NCI-H146 treated with DMSO at 0.1 percent for 48 hours (cell line): ENCODE measurements around the gene ARPC3.
"Not testable (repeated sequence)": the region's sequence is repeated elsewhere in the genome, so short reads cannot be mapped to it uniquely, and the experiment has no call there.

ENCODE experiments used
- DNase-seq: peaks from one replicate; lab custom pipeline; 2025; ENCODE audit not compliant: unreplicated experiment; lab: John Stamatoyannopoulos, UW

Gene ARPC3

DNA sequence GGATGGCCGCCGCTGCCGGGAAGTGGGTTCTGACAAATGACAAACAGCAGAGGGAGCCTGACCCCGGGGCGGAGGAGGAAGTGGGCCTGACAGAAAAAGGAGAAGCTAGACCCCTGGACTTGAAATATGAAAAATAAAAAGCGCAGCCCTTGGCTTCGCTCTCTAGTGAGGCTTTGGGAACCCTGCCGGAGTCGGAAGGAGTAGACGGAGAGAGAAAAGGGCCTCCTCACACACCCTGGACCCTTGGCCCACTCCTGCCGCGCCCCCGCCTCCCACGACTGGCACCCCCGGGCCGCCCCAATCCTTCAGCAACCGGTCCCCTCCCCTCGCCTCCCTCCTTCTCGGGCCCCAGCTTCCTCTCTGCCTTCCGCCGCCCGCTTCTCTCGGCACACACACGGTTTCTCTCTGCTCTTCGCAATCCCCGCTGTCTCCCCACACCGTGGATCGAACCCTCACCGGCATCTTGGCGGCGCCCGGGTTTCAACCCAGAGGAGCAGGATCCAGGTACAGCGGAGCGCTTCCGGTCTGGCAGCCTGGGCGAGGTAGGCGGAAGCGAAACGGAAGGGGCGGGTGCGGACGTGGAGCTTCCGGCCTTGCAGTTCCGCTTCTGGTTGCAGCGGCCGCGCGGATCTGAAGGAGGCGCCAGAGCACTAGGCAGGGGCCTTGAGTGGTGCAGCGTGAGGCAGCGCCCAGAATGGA lies at the start of gene ARPC3:
Gene ARPC3 (minus strand): TSS at position 539 of the 699 bp plus-strand sequence. CDS start 77 bp downstream, at position 462.
- DNase-seq: peak; percentile 82

DNA sequence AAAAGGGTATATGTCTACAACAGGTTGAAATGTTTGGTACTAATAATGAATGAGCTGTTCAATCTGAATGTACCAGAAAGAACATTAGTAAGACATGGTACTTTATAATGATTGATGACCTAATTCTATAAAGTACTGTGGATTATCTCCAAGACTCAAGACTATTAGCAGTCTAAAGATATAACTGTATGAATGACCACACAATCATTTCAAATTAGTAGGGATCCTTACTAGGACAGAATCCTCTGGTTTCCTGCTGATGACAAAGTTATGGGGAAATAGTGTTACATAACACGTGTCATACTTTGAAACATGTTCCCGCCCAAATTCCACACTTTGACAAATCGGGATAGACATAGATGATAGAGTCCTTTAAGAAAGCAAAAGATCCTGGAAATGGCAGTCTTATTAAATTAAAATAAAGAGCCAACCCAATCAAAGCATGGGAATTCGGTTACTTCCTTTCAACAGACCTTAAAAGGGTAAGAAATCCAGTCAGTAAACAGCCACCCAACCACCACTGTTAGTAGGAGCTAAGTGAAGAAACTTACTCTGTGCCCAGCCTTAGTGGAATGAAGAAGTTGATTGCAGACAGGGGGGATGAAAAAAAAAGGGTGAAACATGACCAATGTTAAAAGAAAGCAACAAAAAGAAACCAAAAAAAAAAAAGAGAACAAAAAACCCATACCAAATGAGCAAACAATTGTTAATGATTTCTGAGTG lies 49.0 kb upstream of the ARPC3 start:
- no peak for DNase-seq

DNA sequence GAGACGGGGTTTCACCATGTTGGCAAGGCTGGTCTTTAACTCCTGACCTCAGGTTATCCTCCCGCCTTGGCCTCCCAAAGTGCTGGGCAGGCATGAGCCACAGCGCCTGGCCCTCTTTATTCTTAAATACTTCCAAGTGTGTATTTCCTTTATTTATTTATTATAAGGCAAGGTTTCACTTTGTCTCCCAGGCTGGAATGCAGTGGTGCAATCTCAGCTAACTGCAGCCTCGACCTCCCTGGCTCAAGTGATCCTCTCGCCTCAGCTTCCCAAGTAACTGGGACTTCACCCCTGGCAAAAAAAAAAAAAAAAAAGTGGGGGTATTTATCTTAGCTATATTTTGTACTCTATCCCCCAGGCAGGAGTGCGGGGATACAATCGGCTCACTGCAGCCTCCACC lies 25.3 kb upstream of the ARPC3 start:
- DNase-seq: no peak

DNA sequence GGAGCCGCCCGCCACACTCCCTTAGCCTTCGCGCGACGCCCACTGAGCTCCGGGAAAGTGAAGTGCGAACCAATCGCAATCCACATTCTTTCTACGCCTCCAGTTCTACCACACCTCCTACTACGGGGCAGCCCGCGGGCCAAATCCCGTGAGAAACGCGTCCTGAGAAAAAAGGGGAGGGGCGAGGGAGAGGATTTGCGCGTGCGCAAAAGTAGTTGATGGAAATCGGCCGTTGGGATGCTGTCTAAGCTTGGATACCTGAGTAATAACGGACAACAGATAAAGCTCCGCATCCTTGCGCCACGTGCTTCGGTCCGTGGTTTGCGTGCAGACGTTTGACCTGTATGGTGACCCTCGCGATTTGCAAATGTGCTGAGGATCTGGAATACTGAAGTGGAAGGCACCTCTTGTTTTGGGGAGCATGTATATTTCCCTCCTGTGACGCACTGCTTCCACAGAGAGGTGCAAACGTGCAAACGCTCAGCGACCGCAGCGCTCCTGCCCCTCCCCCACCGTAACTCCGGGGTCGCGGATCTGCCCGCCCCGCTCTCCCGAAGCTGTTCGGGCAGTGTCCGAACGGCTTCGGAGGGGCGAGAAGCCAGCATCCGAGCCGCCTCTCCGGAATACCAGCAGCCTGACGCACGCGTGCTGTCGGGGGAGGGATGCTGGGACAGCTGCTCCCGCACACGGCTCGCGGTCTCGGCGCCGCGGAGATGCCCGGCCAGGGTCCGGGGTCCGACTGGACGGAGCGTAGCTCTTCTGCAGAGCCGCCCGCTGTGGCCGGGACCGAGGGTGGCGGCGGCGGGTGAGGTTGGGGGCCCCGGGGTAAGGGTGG lies 18.3 kb upstream of the ARPC3 start, which contains the start of the genes FAM216A and GPN3:
Gene FAM216A (plus strand): TSS at position 632 of the 835 bp plus-strand sequence. CDS start 31 bp downstream, at position 663.
Gene GPN3 (minus strand): TSS at position 44 of the 835 bp plus-strand sequence. CDS start 54 bp downstream, outside the sequence.
- DNase-seq: peak; percentile 98

DNA sequence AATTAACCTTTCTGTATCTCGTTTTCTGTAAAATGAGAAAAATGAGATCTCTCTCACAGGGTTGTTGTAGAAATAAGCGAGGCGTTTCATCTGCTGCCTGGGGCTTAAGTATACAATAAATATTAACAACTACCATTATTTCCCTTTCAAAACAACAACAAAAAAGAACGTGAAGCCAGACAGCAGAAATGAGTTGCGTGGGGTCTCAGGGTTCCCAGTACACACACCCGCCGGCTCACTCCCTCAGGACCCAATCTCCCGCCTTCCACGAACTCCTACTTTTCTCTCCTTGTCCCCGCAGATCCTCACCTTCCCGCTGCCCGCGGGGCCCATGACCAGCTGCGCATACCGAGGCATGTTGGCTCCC lies 17.7 kb upstream of the ARPC3 start:
- DNase-seq: no peak

DNA sequence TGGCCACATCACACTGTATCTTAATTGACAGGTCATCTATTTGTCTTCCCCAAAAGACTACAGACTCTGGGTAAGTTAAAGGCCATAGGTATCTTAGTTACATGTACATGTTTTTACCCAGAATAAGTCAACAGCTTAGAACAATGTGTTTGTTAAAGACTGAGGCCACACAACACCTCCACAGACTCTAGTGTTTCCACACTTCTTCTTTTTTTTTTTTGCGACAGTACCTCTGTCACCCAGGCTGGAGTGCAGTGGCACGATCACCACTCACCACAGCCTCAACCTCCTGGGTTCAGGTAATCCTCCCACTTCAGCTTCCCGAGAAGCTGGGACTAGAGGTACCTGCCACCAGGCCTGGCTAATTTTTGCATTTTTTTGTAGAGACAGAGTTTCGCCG lies 16.7 kb upstream of the ARPC3 start:
- no peak for DNase-seq

DNA sequence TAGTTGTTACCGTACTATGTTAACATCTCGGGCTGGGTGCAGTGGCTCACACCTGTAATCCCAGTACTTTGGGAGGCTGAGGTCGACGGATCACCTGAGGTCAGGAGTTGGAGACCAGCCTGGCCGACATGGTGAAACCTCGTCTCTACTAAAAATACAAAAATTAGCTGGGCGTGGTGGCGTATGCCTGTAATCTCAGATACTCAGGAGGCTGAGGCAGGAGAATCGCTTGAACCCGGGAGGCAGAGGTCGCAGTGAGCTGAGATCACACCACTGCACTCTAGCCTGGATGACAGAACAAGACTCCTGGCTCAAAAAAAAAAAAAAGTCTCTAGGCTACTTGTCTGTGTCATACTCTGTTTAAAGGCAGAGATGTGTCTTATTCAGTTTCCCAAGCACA lies 15.6 kb upstream of the ARPC3 start:
- DNase-seq: not testable (repeated sequence)

DNA sequence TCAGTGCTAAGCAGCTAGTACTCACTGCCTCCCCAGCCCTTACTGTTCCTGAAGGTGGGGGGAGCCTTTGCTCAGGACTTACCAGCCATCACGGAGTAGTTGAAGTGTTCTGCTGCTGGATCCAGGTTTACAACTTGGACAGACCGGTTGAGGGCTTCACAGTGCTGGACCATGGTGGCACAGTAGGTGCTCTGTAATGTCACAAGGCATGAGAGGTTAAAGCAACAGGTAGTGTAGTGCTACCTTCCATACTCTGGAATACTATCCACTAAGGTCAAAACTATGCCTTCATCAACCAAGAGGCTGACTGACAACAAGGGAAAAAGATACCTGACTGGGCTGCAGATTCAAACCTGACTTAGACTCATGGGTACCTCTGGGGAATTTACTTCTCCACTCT lies 14.9 kb upstream of the ARPC3 start:
- no peak for DNase-seq

DNA sequence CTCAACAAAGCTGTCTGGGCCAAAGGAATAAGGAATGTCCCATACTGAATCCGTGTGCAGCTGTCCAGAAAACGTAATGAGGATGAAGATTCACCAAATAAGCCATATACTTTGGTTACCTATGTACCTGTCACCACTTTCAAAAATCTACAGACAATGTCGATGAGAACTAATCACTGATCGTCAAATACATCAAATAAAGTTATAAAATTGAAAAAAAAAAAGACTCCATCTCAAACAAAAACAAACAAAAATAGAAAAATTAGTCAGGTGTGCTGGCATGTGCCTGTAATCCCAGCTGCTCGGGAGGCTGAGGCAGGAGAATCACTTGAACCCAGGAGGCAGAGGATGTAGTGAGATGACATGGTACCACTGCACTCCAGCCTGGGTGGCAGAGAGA lies 11.1 kb upstream of the ARPC3 start:
- DNase-seq: not testable (repeated sequence)

DNA sequence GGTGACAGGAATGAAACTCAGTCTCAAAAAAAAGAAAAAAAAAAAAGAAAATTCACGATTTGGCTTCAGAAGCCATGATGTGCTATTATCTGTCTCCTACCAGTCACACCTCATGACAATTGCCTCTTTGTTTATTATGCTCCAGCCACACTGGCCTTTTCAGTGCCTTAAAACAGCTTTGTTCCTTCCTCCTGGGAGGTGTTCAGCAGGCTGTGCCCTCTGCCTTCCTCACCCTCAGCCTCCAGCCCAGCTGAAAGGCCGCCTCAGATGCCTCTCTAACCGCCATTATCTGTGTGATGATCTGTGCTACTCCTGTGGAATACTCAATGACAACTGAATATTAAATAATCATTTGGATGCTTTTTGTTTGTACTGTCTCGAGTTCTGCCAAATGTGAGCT lies 8.6 kb upstream of the ARPC3 start:
- no peak for DNase-seq

DNA sequence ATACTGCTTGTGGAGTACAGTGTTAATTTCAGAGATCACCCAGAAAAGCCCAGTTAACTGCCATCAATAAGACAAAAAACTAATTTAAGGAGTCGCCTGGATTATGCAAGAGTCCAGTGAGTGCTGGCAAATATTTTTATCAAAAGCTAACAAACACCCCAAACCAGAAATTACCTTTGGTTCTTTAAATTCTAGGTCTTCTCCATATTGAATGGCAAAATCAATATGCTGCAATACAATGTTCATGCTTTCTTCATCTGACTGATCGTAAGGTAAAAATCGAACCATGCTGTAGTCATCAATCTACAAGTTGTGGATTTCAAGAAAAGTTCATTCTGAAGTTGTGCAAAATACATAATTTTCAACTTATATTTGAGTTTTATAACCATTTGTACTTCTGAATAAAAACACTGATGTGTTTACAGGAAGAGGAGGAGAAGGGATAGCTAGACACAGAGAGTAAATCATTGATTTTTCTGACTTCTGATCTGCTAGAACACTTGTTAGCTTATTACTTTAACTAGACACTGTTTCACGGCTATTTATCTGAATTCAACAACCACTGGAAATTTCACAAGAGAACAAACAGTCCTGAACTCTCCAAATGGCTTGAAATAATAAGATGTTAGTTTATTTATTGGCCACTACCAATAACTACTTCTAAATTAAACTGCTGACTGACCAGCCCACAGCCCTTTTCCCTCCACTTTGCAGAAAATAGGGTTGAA lies 3.6 kb upstream of the ARPC3 start:
- no peak for DNase-seq

DNA sequence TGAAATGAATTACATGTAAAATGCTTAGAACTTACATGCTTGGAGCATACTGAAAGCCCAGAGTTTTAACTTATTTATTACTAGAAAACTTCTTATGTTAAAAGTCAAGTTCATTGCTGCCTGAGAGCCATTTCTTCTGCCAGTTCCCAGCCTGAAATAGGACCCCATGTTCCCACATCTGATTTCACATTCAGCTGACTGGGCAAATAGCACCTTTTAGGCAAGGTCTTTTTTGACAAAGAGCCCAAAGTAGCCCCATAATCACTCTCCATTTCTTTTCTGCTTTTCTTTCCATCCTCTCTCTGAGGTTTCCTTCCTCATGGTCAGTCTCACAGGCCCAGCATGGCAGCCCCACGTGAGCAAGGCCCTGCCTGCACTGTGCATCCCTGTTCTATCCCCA lies 1.1 kb upstream of the ARPC3 start:
- DNase-seq: no peak

DNA sequence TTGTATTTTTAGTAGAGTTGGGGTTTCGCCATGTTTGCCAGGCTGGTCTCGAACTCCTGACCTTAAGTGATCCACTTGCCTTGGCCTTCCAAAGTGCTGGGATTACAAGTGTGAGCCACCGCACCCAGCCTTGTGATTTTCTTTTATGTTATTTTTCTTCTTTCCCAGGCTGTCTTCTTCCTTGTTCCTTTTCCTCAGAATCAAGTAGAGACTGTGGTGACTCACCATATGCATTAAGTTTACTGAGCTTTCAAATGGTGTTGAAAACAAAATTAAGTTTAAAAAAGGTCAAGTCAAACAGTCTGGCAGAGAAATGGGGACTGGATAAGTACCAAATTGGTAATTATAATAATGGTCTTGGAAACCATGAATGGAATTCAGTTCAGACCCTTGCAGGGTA lies 5.7 kb downstream of the ARPC3 start:
- no peak for DNase-seq

DNA sequence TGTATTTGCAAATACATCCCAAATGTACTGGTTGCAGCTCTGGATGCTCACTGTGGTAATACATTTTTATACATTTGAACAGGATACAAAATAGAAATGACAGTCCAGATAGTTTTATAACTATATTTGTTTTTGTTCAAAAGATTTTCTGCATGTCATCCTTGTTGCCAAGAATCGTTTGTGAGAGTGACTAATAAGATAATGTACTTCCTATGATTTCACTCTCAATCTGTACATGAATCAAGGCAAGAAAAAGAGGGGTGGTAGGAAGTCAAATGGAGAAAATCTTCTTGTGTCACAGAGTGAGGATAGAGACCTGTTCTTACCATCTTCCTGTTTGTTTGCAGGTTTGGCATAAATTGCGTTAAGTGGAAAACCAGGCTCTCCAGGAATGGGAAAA lies 13.9 kb downstream of the ARPC3 start:
- DNase-seq: no peak

DNA sequence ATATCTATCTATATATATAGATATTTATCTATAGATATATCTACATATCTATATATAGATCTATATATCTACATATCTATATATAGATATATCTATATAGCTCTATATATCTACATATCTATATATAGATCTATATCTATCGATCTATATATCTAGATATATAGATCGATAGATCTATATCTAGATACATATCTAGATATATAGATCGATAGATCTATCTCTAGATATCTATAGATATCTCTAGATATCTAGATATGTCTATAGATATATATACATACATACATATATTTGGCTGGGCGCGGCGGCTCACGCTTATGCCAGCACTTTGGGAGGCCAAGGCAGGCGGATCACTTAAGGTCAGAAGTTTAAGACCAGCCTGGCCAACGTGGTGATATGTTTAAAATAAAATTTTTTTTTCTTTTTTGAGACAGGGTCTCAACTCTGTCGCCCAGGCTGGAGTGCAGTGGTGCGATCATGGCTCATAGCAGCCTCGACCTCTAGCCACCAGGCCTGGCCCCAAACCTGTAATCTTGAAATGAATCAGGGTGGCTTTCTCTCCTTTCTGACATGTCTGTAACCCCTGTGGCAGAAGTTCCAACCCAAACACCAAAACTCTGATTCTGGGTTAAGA lies 18.1 kb downstream of the ARPC3 start:
- no peak for DNase-seq

DNA sequence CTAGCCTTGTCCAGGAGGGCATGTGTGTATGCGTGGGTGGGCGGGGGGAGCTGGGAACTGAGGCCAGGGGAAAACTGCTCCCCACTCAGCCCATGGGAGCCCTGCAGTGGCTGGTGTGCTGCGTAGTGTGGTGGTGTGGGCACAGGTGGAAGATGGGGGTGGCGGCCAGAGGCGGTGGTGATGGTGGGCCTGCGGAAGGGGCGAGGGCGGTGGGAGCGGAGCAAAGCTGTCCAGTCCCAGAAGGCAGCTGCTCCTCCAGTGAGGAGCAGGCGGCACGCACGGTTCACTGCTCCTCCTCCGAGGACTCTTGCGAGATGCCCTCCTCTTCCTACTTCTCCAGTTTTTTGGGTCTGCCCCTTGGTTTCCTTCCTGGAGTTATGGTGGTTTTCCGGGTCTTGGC lies 20.5 kb downstream of the ARPC3 start:
- not testable (repeated sequence) for DNase-seq

DNA sequence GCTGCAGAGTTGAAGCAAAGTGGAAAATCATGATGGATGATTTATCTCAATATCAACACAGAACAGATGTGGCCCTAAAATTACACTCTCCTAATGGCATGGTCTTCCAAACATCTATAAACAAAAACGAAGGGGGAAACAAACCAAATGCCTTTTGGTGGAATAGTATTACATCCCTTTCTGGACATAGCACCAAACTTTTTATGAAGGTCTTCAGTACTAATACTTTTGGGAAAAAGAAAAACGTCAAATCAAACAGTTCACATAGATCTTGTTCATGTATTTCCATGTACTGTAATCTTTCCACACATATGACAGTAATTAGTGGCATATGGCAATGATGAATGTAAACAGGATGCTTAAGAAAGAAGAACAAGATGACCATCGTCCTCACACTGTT lies 23.7 kb downstream of the ARPC3 start:
- no peak for DNase-seq

DNA sequence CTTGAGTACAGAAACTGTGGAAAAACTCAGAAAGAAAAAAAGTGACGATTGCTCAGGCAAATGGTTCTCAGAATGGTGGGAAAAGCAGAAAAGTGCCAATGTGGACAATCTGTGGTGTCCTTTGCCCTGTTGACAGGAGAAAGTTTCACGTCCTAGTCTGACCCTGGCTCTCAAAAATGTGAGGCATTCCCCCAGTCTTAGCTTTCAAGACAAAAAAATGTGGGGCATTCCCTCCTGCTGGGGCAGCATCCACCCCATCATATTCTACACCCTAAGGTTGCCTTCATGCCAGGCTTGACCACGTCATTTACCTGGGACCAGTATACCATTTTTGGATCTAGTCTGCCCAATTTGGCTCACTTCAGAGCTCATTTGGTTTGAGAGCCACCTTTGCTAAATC lies 25.9 kb downstream of the ARPC3 start:
- no peak for DNase-seq

DNA sequence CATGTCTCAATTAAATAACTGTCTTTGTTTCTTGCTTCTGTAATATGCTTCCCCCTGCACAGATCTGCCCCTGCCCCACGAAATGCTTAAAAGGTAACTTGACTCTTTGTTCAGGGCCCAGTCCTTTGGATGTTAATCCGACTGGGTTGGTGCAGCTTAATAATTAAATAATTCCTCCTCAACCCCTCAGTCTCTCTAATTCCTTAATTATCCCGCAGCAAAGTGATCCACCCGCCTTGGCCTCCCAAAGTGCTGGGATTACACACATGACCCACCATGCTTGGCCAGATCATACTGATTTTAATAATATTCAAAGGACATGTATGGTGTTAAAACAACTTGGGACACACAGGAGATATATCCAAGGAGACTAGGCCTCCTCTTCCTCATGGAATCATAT lies 28.4 kb downstream of the ARPC3 start:
- no peak for DNase-seq

DNA sequence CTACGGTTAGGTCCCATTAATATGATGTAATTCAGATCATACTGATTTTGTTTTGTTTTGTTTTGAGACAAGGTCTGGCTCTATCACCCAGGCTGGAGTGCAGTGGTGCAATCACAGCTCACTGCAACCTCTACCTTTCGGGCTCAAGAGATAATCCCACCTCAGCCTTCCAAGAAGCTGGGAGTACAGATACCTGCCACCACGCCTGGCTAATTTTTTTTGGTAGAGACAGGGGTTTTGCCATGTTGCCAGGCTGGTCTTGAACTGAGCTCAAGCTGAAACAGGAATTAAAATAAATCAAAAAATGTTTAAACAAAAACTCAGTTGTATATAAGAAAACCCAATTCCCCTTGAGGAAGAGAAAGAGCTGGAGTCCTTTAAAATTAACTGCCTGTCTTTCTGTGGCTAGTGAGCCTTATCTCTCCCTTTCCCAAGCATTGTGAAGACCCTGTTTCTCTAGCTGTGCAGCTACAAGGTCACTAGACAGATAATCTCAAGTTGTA lies 28.9 kb downstream of the ARPC3 start:
- DNase-seq: no peak
